Inflammatory macrophage (primary cell): ENCODE data around the gene KCNK16.

ENCODE experiments used
- DNase-seq, 2 donors: peaks; one replicate each; pipeline ENCODE4 v3.0.0-alpha.2; 2020 to 2022
- total RNA-seq, 18 experiments: gene quantifications; one replicate each; lab custom pipeline; 2026; ENCODE audit warnings: mixed read lengths in 6 of 18, inconsistent platforms in 2 of 18; lab: John Stamatoyannopoulos, UW

Gene KCNK16
- 0 to 0.08 (median 0) reads per million in 18 experiments for total RNA-seq

GRCh38 chr6:39322306-39322850 is at the start of gene KCNK16:
TSS of gene KCNK16 (minus strand) at chr6:39322702. CDS start at chr6:39322540, 162 bp downstream.
- no peak for DNase-seq

GRCh38 chr6:39370390-39370789 is 47.9 kb upstream of the KCNK16 start:
- DNase-seq, result no peak

GRCh38 chr6:39369987-39370386 is 47.5 kb upstream of the KCNK16 start:
- no peak for DNase-seq

- no peak for DNase-seq
Measured at GRCh38 chr6:39367700-39368099, 45.2 kb upstream of the KCNK16 start.

GRCh38 chr6:39366931-39367618 is 44.6 kb upstream of the KCNK16 start:
- no peak for DNase-seq

GRCh38 chr6:39365281-39366074 is 43.0 kb upstream of the KCNK16 start:
- peak in 1 of 2 donors; percentile 8 for DNase-seq

- no peak for DNase-seq
Measured at GRCh38 chr6:39363280-39363679, 40.8 kb upstream of the KCNK16 start.

GRCh38 chr6:39362487-39362865 is 40.0 kb upstream of the KCNK16 start:
- no peak for DNase-seq

- peak; percentile 66 to 76 for DNase-seq
Measured at GRCh38 chr6:39361657-39362486, 39.4 kb upstream of the KCNK16 start.

- DNase-seq, result no peak
Measured at GRCh38 chr6:39360378-39360777, 37.9 kb upstream of the KCNK16 start.

- no peak for DNase-seq
Measured at GRCh38 chr6:39357998-39358686, 35.6 kb upstream of the KCNK16 start.

- DNase-seq, result no peak
Measured at GRCh38 chr6:39353698-39354315, 31.3 kb upstream of the KCNK16 start.

- no peak for DNase-seq
Measured at GRCh38 chr6:39350723-39351505, 28.4 kb upstream of the KCNK16 start.

- DNase-seq, result no peak
Measured at GRCh38 chr6:39348740-39349139, 26.2 kb upstream of the KCNK16 start.

- peak; percentile 67 to 74 for DNase-seq
Measured at GRCh38 chr6:39347906-39348585, 25.5 kb upstream of the KCNK16 start.

GRCh38 chr6:39347206-39347605 is 24.7 kb upstream of the KCNK16 start:
- DNase-seq, result no peak

GRCh38 chr6:39344821-39345280 is 22.3 kb upstream of the KCNK16 start:
- no peak for DNase-seq

GRCh38 chr6:39343396-39343870 is 20.9 kb upstream of the KCNK16 start:
- no peak for DNase-seq

GRCh38 chr6:39342692-39343395 is 20.3 kb upstream of the KCNK16 start:
- DNase-seq, result peak in 1 of 2 donors; percentile 47
